GM23338 (cell line): Measurements from ENCODE around the gene FAM171A2. TPM values are rescaled to one million over a fixed set of nuclear protein-coding genes. Genes with fewer than 3 reads are reported as not detected.
A peak's percentile ranks its signal among the peaks of the same experiment; 100 is the strongest.

Source experiments
- ATAC-seq: fragments of 200-7000 bp; cut with Tn5 transposase; 3 replicates; pipeline ENCODE4 v1.9.1; 2020
- DNase-seq: peaks from one replicate; pipeline ENCODE4 v3.0.0-alpha.2; 2015; ENCODE audit warnings: low spot score
- H2AFZ ChIP-seq: fragments of 200-600 bp; sonication (generic); 2 replicates; pipeline ENCODE4 v1.8.0; 2016; ENCODE audit warnings: antibody characterized with exemption, mild to moderate bottlenecking, moderate library complexity
- H3F3A ChIP-seq: fragments of 200-600 bp; sonication (generic); replicated peaks from 2 replicates; pipeline ENCODE4 v1.8.0; 2017; ENCODE audit warnings: antibody characterized with exemption, mixed run types, low read depth
- H3K27ac ChIP-seq: fragments of 200-600 bp; sonication (generic); 2 replicates; pipeline ENCODE4 v1.6.1; 2016; ENCODE audit warnings: low read depth
- H3K27me3 ChIP-seq: fragments of 200-600 bp; sonication (generic); 2 replicates; pipeline ENCODE4 v1.8.0; 2016; ENCODE audit warnings: mild to moderate bottlenecking, mixed run types, moderate library complexity; ENCODE audit not compliant: insufficient read depth
- H3K36me3 ChIP-seq: fragments of 200-600 bp; sonication (generic); 2 replicates; pipeline ENCODE4 v1.8.0; 2016; ENCODE audit warnings: mild to moderate bottlenecking; ENCODE audit not compliant: insufficient read depth
- H3K4me1 ChIP-seq: fragments of 200-600 bp; sonication (generic); 2 replicates; pipeline ENCODE4 v1.8.0; 2016; ENCODE audit warnings: mild to moderate bottlenecking, moderate library complexity; ENCODE audit not compliant: insufficient read depth
- H3K4me2 ChIP-seq: fragments of 200-600 bp; sonication (generic); 2 replicates; pipeline ENCODE4 v1.7.1; 2017; ENCODE audit warnings: mixed run types
- H3K4me3 ChIP-seq: fragments of 200-600 bp; sonication (generic); 2 replicates; pipeline ENCODE4 v1.6.1; 2016; ENCODE audit warnings: mixed run types
- H3K79me2 ChIP-seq: fragments of 200-600 bp; sonication (generic); replicated peaks from 2 replicates; pipeline ENCODE4 v1.8.0; 2017; ENCODE audit warnings: mild to moderate bottlenecking; ENCODE audit not compliant: insufficient read depth
- H3K9me2 ChIP-seq: fragments of 200-600 bp; sonication (generic); 2 replicates; pipeline ENCODE4 v1.8.0; 2017; ENCODE audit not compliant: insufficient read depth
- H4K20me1 ChIP-seq: fragments of 200-600 bp; sonication (generic); replicated peaks from 2 replicates; pipeline ENCODE4 v1.8.0; 2017; ENCODE audit warnings: mild to moderate bottlenecking; ENCODE audit not compliant: insufficient read depth
- H3K27ac Mint-ChIP-seq: 2 replicates; pipeline ENCODE4 v1.8.0; 2020; ENCODE audit warnings: inconsistent platforms, mild to moderate bottlenecking, moderate library complexity, mixed read lengths
- H3K27me3 Mint-ChIP-seq: 3 replicates; pipeline ENCODE4 v1.8.0; 2022; ENCODE audit warnings: low read depth, mild to moderate bottlenecking, moderate library complexity, mixed read lengths, inconsistent platforms; ENCODE audit not compliant: insufficient read depth, poor library complexity
- H3K36me3 Mint-ChIP-seq: 3 replicates; pipeline ENCODE4 v1.8.0; 2021; ENCODE audit warnings: low read depth, mild to moderate bottlenecking, inconsistent platforms, moderate library complexity, mixed read lengths
- H3K4me1 Mint-ChIP-seq: 3 replicates; pipeline ENCODE4 v1.8.0; 2020; ENCODE audit warnings: mild to moderate bottlenecking, inconsistent platforms, mixed read lengths
- H3K4me3 Mint-ChIP-seq: 3 replicates; pipeline ENCODE4 v1.8.0; 2021; ENCODE audit warnings: moderate library complexity, mild to moderate bottlenecking, inconsistent platforms, mixed read lengths
- H3K9me3 Mint-ChIP-seq: 3 replicates; pipeline ENCODE4 v1.8.0; 2020; ENCODE audit warnings: moderate library complexity, mild to moderate bottlenecking, inconsistent platforms, mixed read lengths
- CREB1 ChIP-seq: fragments of 250-450 bp; sonication (Bioruptor Pico); IDR thresholded peaks from 2 replicates; pipeline ENCODE4 v1.5.0; 2020; ENCODE audit warnings: low read depth, mild to moderate bottlenecking, moderate library complexity
- JUNB ChIP-seq: IDR thresholded peaks from one replicate; pipeline ENCODE4 v1.6.1; 2016; ENCODE audit warnings: antibody characterized with exemption; ENCODE audit not compliant: unreplicated experiment
- NANOG ChIP-seq: IDR thresholded peaks from 2 replicates; pipeline ENCODE4 v1.6.1; 2016; ENCODE audit warnings: antibody characterized with exemption, borderline replicate concordance
- POLR2AphosphoS5 ChIP-seq: IDR thresholded peaks from 2 replicates; pipeline ENCODE4 v1.6.1; 2016; ENCODE audit warnings: antibody characterized with exemption, low read depth
- ZNF114 ChIP-seq: fragments of 250-450 bp; sonication (Bioruptor Pico); IDR thresholded peaks from 2 replicates; pipeline ENCODE4 v1.5.0; 2020; ENCODE audit warnings: mild to moderate bottlenecking, moderate library complexity
- ZNF331 ChIP-seq: fragments of 250-450 bp; sonication (Bioruptor Pico); IDR thresholded peaks from 2 replicates; pipeline ENCODE4 v1.5.0; 2020; ENCODE audit warnings: low read depth, mild to moderate bottlenecking, moderate library complexity
- polyA plus RNA-seq: library from polyadenylated mRNA; unstranded; fragments of >200 nt; fragmentation: Nextera tagmentation; extraction: Ambion mirVana; gene quantifications from 2 replicates; pipeline ENCODE4 v1.2.1, GENCODE V29; 2016
- total RNA-seq: library from RNA; depleted of rRNA; stranded (reverse); fragments of >200 nt; shearing (Covaris generic); gene quantifications from 2 replicates; pipeline ENCODE4 v1.2.3, GENCODE V29; 2014
- TF ChIP-seq, protein P1 (sequence below), 2 experiments: fragments of 200-600 bp in 1 of 2; sonication (generic) in 1 of 2; conservative IDR thresholded peaks; 2 replicates each; pipeline versions ENCODE4 v1.5.1 to v1.6.1; 2016 to 2017; ENCODE audit warnings: antibody characterized with exemption in 2 of 2, low read depth in 2 of 2, mild to moderate bottlenecking in 2 of 2, moderate library complexity in 1 of 2
- TF ChIP-seq, protein P2 (sequence below): fragments of 250-450 bp; sonication (Bioruptor Pico); IDR thresholded peaks from 2 replicates; pipeline ENCODE4 v1.5.0; 2020; ENCODE audit warnings: mild to moderate bottlenecking, moderate library complexity
- TF ChIP-seq, protein P3 (sequence below): IDR thresholded peaks from one replicate; pipeline ENCODE4 v1.6.1; 2018; ENCODE audit warnings: antibody characterized with exemption; ENCODE audit not compliant: unreplicated experiment

The FAM171A2 gene
- total and polyA plus RNA-seq, 2 experiments from 2014 or later = 4.1 to 35.4 TPM

DNA sequence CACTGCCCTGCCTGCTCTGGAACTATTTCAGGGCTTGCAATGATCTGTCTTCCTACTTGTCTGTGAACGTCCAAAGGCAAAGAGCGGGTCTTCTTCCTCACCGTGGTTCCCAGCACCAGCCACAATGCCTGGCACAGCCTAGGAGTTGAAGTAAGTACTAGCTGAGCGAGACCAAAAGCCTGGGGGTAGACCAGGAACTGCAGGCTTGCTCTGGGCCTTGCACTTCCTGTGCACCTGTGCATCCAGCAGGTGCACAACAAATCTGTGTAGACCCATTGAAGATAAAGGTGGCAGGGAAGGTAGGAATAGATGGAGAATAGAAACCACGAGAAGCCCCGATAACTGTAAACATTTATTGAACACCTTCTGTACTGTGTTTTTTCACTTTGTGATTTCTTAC is 4.6 kb downstream of the FAM171A2 start:
- DNase-seq (no peak), ATAC-seq (no peak)
- H3K27ac ChIP-seq = no peak overlapping the region
- H2AFZ ChIP-seq = no peak overlapping the region
- Mint-ChIP-seq H3K27me3 (peaks cover 17% of the 10 kb centered on the region), H3K27ac (0 out of 2 replicates have a peak overlapping the region, but pooled peaks have one; percentile 56), H3K9me3 (peaks cover 2% of the 10 kb centered on the region; the same call in 1 of the 3 replicates), H3K36me3 (peaks cover 4% of the 10 kb centered on the region; the same call in 2 of the 3 replicates), H3K4me3 (no peak overlapping the region; the same call in 2 of the 3 replicates), H3K4me1 (peaks cover 36% of the 10 kb centered on the region)
- no peaks in the 10 kb centered on the region for H3K36me3 ChIP-seq
- H3K79me2 ChIP-seq = no peaks in the 10 kb centered on the region
- no peak overlapping the region for H3K4me2 ChIP-seq
- TF ChIP-seq, protein P1, sequence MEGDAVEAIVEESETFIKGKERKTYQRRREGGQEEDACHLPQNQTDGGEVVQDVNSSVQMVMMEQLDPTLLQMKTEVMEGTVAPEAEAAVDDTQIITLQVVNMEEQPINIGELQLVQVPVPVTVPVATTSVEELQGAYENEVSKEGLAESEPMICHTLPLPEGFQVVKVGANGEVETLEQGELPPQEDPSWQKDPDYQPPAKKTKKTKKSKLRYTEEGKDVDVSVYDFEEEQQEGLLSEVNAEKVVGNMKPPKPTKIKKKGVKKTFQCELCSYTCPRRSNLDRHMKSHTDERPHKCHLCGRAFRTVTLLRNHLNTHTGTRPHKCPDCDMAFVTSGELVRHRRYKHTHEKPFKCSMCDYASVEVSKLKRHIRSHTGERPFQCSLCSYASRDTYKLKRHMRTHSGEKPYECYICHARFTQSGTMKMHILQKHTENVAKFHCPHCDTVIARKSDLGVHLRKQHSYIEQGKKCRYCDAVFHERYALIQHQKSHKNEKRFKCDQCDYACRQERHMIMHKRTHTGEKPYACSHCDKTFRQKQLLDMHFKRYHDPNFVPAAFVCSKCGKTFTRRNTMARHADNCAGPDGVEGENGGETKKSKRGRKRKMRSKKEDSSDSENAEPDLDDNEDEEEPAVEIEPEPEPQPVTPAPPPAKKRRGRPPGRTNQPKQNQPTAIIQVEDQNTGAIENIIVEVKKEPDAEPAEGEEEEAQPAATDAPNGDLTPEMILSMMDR (conservative IDR thresholded peaks at IDR 0.05; ENCODE audit: low read depth in 2 of 2) = no peak
- TF ChIP-seq POLR2AphosphoS5 (no peak), CREB1 (CRISPR knock-in tag) (no peak), NANOG (no peak), JUNB (no peak), ZNF114 (no peak), ZNF331 (CRISPR knock-in tag) (no peak)
- TF ChIP-seq, protein P2, sequence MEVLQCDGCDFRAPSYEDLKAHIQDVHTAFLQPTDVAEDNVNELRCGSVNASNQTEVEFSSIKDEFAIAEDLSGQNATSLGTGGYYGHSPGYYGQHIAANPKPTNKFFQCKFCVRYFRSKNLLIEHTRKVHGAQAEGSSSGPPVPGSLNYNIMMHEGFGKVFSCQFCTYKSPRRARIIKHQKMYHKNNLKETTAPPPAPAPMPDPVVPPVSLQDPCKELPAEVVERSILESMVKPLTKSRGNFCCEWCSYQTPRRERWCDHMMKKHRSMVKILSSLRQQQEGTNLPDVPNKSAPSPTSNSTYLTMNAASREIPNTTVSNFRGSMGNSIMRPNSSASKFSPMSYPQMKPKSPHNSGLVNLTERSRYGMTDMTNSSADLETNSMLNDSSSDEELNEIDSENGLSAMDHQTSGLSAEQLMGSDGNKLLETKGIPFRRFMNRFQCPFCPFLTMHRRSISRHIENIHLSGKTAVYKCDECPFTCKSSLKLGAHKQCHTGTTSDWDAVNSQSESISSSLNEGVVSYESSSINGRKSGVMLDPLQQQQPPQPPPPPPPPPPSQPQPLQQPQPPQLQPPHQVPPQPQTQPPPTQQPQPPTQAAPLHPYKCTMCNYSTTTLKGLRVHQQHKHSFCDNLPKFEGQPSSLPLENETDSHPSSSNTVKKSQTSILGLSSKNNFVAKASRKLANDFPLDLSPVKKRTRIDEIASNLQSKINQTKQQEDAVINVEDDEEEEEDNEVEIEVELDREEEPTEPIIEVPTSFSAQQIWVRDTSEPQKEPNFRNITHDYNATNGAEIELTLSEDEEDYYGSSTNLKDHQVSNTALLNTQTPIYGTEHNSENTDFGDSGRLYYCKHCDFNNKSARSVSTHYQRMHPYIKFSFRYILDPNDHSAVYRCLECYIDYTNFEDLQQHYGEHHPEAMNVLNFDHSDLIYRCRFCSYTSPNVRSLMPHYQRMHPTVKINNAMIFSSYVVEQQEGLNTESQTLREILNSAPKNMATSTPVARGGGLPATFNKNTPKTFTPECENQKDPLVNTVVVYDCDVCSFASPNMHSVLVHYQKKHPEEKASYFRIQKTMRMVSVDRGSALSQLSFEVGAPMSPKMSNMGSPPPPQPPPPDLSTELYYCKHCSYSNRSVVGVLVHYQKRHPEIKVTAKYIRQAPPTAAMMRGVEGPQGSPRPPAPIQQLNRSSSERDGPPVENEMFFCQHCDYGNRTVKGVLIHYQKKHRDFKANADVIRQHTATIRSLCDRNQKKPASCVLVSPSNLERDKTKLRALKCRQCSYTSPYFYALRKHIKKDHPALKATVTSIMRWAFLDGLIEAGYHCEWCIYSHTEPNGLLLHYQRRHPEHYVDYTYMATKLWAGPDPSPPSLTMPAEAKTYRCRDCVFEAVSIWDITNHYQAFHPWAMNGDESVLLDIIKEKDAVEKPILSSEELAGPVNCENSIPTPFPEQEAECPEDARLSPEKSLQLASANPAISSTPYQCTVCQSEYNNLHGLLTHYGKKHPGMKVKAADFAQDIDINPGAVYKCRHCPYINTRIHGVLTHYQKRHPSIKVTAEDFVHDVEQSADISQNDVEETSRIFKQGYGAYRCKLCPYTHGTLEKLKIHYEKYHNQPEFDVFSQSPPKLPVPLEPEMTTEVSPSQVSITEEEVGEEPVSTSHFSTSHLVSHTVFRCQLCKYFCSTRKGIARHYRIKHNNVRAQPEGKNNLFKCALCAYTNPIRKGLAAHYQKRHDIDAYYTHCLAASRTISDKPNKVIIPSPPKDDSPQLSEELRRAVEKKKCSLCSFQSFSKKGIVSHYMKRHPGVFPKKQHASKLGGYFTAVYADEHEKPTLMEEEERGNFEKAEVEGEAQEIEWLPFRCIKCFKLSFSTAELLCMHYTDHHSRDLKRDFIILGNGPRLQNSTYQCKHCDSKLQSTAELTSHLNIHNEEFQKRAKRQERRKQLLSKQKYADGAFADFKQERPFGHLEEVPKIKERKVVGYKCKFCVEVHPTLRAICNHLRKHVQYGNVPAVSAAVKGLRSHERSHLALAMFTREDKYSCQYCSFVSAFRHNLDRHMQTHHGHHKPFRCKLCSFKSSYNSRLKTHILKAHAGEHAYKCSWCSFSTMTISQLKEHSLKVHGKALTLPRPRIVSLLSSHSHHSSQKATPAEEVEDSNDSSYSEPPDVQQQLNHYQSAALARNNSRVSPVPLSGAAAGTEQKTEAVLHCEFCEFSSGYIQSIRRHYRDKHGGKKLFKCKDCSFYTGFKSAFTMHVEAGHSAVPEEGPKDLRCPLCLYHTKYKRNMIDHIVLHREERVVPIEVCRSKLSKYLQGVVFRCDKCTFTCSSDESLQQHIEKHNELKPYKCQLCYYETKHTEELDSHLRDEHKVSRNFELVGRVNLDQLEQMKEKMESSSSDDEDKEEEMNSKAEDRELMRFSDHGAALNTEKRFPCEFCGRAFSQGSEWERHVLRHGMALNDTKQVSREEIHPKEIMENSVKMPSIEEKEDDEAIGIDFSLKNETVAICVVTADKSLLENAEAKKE = no peak
- TF ChIP-seq, protein P3, sequence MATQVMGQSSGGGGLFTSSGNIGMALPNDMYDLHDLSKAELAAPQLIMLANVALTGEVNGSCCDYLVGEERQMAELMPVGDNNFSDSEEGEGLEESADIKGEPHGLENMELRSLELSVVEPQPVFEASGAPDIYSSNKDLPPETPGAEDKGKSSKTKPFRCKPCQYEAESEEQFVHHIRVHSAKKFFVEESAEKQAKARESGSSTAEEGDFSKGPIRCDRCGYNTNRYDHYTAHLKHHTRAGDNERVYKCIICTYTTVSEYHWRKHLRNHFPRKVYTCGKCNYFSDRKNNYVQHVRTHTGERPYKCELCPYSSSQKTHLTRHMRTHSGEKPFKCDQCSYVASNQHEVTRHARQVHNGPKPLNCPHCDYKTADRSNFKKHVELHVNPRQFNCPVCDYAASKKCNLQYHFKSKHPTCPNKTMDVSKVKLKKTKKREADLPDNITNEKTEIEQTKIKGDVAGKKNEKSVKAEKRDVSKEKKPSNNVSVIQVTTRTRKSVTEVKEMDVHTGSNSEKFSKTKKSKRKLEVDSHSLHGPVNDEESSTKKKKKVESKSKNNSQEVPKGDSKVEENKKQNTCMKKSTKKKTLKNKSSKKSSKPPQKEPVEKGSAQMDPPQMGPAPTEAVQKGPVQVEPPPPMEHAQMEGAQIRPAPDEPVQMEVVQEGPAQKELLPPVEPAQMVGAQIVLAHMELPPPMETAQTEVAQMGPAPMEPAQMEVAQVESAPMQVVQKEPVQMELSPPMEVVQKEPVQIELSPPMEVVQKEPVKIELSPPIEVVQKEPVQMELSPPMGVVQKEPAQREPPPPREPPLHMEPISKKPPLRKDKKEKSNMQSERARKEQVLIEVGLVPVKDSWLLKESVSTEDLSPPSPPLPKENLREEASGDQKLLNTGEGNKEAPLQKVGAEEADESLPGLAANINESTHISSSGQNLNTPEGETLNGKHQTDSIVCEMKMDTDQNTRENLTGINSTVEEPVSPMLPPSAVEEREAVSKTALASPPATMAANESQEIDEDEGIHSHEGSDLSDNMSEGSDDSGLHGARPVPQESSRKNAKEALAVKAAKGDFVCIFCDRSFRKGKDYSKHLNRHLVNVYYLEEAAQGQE = no peak
- peaks cover 19% of the 10 kb centered on the region for H4K20me1 ChIP-seq
- H3K4me3 ChIP-seq = no peak overlapping the region
- peaks cover 26% of the 10 kb centered on the region for H3K4me1 ChIP-seq
- H3K9me2 ChIP-seq = no peaks in the 10 kb centered on the region
- peaks cover 2% of the 10 kb centered on the region; the same call in 1 of the 2 replicates for H3K27me3 ChIP-seq
- 0 out of 2 replicates have a peak, but pooled peaks cover 13% of the 10 kb centered on the region for H3F3A ChIP-seq
